NCI-H2227 treated with DMSO at 0.1 percent for 48 hours (cell line): ENCODE results near the gene PKD1.
"Not testable (repeated sequence)": the region's sequence is repeated elsewhere in the genome, so short reads cannot be mapped to it uniquely, and the experiment has no call there.

Experiments
- DNase-seq: peaks from one replicate; lab custom pipeline; 2025; lab: John Stamatoyannopoulos, UW

The PKD1 gene

GRCh38 chr16:2107121-2107790, 28.4 kb downstream of the PKD1 start:
- not testable (repeated sequence) for DNase-seq

- DNase-seq, result not testable (repeated sequence)
Observed at GRCh38 chr16:2106211-2106610, 29.5 kb downstream of the PKD1 start.

- DNase-seq, result not testable (repeated sequence)
Observed at GRCh38 chr16:2105769-2106168, 29.9 kb downstream of the PKD1 start.

- DNase-seq, result not testable (repeated sequence)
Observed at GRCh38 chr16:2105291-2105690, 30.4 kb downstream of the PKD1 start.

GRCh38 chr16:2104464-2104863, 31.2 kb downstream of the PKD1 start:
- not testable (repeated sequence) for DNase-seq

GRCh38 chr16:2102471-2102870, 33.2 kb downstream of the PKD1 start:
- no peak for DNase-seq

GRCh38 chr16:2101581-2101980, 34.1 kb downstream of the PKD1 start:
- not testable (repeated sequence) for DNase-seq

GRCh38 chr16:2097689-2098088, 38.0 kb downstream of the PKD1 start:
- not testable (repeated sequence) for DNase-seq

- no peak for DNase-seq
Observed at GRCh38 chr16:2096853-2097595, 38.7 kb downstream of the PKD1 start.

GRCh38 chr16:2095918-2096582, 39.6 kb downstream of the PKD1 start:
- DNase-seq, result no peak

- DNase-seq, result no peak
Observed at GRCh38 chr16:2095315-2095853, 40.3 kb downstream of the PKD1 start.

GRCh38 chr16:2093793-2094192, 41.9 kb downstream of the PKD1 start:
- no peak for DNase-seq

- no peak for DNase-seq
Observed at GRCh38 chr16:2092866-2093265, 42.8 kb downstream of the PKD1 start.

- DNase-seq, result no peak
Observed at GRCh38 chr16:2092256-2092620, 43.5 kb downstream of the PKD1 start.

- DNase-seq, result no peak
Observed at GRCh38 chr16:2091547-2092255, 44.0 kb downstream of the PKD1 start.

GRCh38 chr16:2090777-2091546, 44.7 kb downstream of the PKD1 start:
- DNase-seq, result no peak

- DNase-seq, result no peak
Observed at GRCh38 chr16:2090481-2090776, 45.3 kb downstream of the PKD1 start.

- DNase-seq, result no peak
Observed at GRCh38 chr16:2089706-2090480, 45.8 kb downstream of the PKD1 start.

- DNase-seq, result peak; percentile 2
Observed at GRCh38 chr16:2088759-2089358, 46.8 kb downstream of the PKD1 start.
